Breast epithelium (tissue), 3 donors: ENCODE data around the gene COMMD1.

ENCODE experiments used
- CTCF ChIP-seq, 3 donors: fragments of 450-650 bp; IDR thresholded peaks; one replicate each; pipeline ENCODE4 v1.5.1; 2016 to 2017; ENCODE audit warnings: antibody characterized with exemption in 3 of 3, mild to moderate bottlenecking in 3 of 3, moderate library complexity in 3 of 3
- POLR2A ChIP-seq: fragments of 450-650 bp; IDR thresholded peaks from one replicate; pipeline ENCODE4 v1.6.1; 2016; ENCODE audit warnings: antibody characterized with exemption, mild to moderate bottlenecking, moderate library complexity

- TF ChIP-seq CTCF (IDR thresholded peaks at IDR 0.05) (no peak), POLR2A (no peak)
Observed at GRCh38 chr2:61995515-61995914, 90.0 kb downstream of the COMMD1 start.
